Ascending aorta (tissue), 2 donors: ENCODE data around the gene BABAM2. TPM values are rescaled to one million over a fixed set of nuclear protein-coding genes. Genes with fewer than 3 reads are reported as not detected.
A peak's percentile ranks its signal among the peaks of the same experiment; 100 is the strongest.

Experiments used
- DNase-seq, 2 donors: peaks; one replicate each; pipeline ENCODE4 v3.0.0-alpha.2; 2019; ENCODE audit warnings: low spot score in 2 of 2
- H3K27ac ChIP-seq, 2 donors: fragments of 200-600 bp; sonication (generic); one replicate each; pipeline ENCODE4 v1.5.1; 2016 to 2017; ENCODE audit warnings: mild to moderate bottlenecking in 1 of 2
- H3K27me3 ChIP-seq: fragments of 200-600 bp; sonication (generic); one replicate; pipeline ENCODE4 v1.5.1; 2017
- H3K36me3 ChIP-seq, 2 donors: fragments of 200-600 bp; sonication (generic); one replicate each; pipeline ENCODE4 v1.5.1; 2016
- H3K4me1 ChIP-seq, 2 donors: fragments of 200-600 bp; sonication (generic); one replicate each; pipeline ENCODE4 v1.5.1; 2016 to 2017; ENCODE audit warnings: mild to moderate bottlenecking in 1 of 2
- H3K4me3 ChIP-seq, 2 donors: fragments of 200-600 bp; sonication (generic); one replicate each; pipeline ENCODE4 v1.5.1; 2016 to 2017; ENCODE audit warnings: mild to moderate bottlenecking in 1 of 2
- H3K9me3 ChIP-seq, 2 donors: fragments of 200-600 bp; sonication (generic); one replicate each; pipeline ENCODE4 v1.5.1; 2016
- CTCF ChIP-seq, 3 experiments: fragments of 200-600 bp in 2 of 3; fragments of 450-650 bp in 1 of 3; sonication (generic) in 2 of 3; IDR thresholded peaks; one replicate each; pipeline ENCODE4 v1.5.1; 2016 to 2019; ENCODE audit warnings: antibody characterized with exemption in 3 of 3, mild to moderate bottlenecking in 1 of 3, moderate library complexity in 1 of 3
- intact Hi-C: fragments of 100-400 bp; cut with DNase I; formaldehyde crosslinking; loops from one replicate; pipeline ENCODE4 v1.15.1; 2023
- total RNA-seq: library from RNA; depleted of rRNA; stranded (reverse); fragments of >200 nt; gene quantifications from one replicate; pipeline ENCODE4 v1.1.0, GENCODE V29; 2016

The BABAM2 gene
- total RNA-seq, 1 donor from 2014 or later: 19.6 TPM

DNA sequence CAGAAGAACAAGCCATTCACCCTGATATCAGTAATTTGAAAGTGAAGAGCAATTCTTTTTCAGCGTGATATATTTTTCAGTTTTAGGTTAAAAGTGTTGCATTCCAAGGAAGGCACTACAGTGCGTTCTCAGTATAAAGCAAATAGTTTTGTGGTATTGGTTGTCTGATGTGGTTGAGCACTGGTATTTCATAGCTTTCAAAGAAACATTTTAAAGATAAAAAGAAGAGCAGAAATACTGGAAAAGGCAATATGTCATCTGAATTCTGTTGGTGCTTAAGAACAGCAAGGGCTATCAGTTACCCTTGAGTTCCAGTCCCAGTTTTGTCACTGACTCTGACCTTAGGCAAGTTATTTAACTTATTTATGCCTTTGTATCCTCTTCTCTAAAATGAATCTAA is 191.6 kb downstream of the BABAM2 start:
- intact Hi-C loops: no loop called here
- Histone ChIP-seq H3K27ac (peak overlapping the region in 1 of 2 donors; percentile 87), H3K36me3 (no peaks in the 10 kb centered on the region), H3K27me3 (no peaks in the 10 kb centered on the region), H3K4me1 (peaks cover 0 to 19% of the 10 kb centered on the region in 2 donors), H3K4me3 (no peak overlapping the region), H3K9me3 (no peaks in the 10 kb centered on the region)
- TF ChIP-seq CTCF (IDR thresholded peaks at IDR 0.05): no peak
- DNase-seq: no peak

DNA sequence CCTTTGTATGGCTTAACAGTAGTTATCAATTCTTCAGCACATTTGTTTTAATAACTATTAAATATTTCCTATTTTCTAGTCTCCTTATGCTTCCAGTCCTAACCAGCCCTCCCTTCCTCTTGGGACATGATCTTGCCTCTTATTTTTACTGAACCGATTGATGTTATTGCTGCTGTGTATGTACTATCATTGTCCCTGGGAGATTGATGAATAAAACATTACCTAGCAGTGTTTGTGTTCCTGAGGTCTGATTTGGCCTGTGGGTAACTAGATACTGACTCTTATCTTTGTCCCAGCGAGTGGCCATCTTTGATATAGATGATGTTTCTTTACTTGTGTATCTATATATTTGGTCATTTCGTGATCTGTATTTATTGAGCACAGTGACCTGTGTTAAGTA is 192.9 kb downstream of the BABAM2 start:
- H3K9me3 ChIP-seq: no peaks in the 10 kb centered on the region
- H3K27me3 ChIP-seq: no peaks in the 10 kb centered on the region
- H3K36me3 ChIP-seq: no peaks in the 10 kb centered on the region
- H3K4me3 ChIP-seq: no peak overlapping the region
- no peak overlapping the region for H3K27ac ChIP-seq
- intact Hi-C loops: no loop called here
- DNase-seq: no peak
- H3K4me1 ChIP-seq: peaks cover 0 to 19% of the 10 kb centered on the region in 2 donors
- TF ChIP-seq CTCF (IDR thresholded peaks at IDR 0.05): no peak

GRCh38 chr2:28084564-28084963 is 194.0 kb downstream of the BABAM2 start:
- intact Hi-C loops: no loop called here
- Histone ChIP-seq H3K27ac (no peak overlapping the region), H3K4me1 (peaks cover 0 to 19% of the 10 kb centered on the region in 2 donors), H3K9me3 (no peaks in the 10 kb centered on the region), H3K27me3 (no peaks in the 10 kb centered on the region), H3K36me3 (no peaks in the 10 kb centered on the region), H3K4me3 (no peak overlapping the region)
- DNase-seq: no peak
- no peak for TF ChIP-seq CTCF (IDR thresholded peaks at IDR 0.05)

DNA sequence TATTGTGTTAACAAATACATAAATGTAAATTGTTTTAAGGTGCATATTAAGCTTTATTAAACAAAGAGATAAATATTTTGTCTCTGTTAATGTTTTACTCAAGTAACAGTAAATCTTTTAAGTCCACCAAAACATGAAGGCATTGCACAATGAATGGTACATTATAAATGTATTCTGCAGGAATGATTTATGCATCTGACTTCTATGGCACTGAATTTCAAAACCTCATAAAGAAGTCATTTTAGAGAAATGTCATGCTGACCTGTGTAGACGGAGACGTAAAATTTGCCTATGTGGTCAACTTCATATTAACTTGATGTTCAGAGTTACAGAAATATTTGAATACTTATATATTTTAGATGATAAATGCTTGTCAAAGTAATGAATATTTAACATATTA is 194.7 kb downstream of the BABAM2 start:
- H3K36me3 ChIP-seq: no peaks in the 10 kb centered on the region
- H3K27ac ChIP-seq: no peak overlapping the region
- H3K4me3 ChIP-seq: no peak overlapping the region
- no peak for DNase-seq
- intact Hi-C loops: no loop called here
- no peaks in the 10 kb centered on the region for H3K9me3 ChIP-seq
- TF ChIP-seq CTCF (IDR thresholded peaks at IDR 0.05): no peak
- peaks cover 0 to 14% of the 10 kb centered on the region in 2 donors for H3K4me1 ChIP-seq
- no peaks in the 10 kb centered on the region for H3K27me3 ChIP-seq

- no peaks in the 10 kb centered on the region for H3K9me3 ChIP-seq
- TF ChIP-seq CTCF (IDR thresholded peaks at IDR 0.05): no peak
- intact Hi-C loops: no loop called here
- no peak for DNase-seq
- H3K36me3 ChIP-seq: no peaks in the 10 kb centered on the region
- H3K4me3 ChIP-seq: no peak overlapping the region
- H3K27me3 ChIP-seq: no peaks in the 10 kb centered on the region
- no peak overlapping the region for H3K27ac ChIP-seq
- H3K4me1 ChIP-seq: peaks cover 0 to 3% of the 10 kb centered on the region in 2 donors
These were observed 196.1 kb downstream of the BABAM2 start for GRCh38 chr2:28086611-28087010.

- no peak overlapping the region for H3K27ac ChIP-seq
- TF ChIP-seq CTCF (IDR thresholded peaks at IDR 0.05): no peak
- intact Hi-C loops: no loop called here
- no peaks in the 10 kb centered on the region for H3K27me3 ChIP-seq
- no peaks in the 10 kb centered on the region for H3K9me3 ChIP-seq
- H3K4me1 ChIP-seq: no peaks in the 10 kb centered on the region
- no peaks in the 10 kb centered on the region for H3K36me3 ChIP-seq
- H3K4me3 ChIP-seq: no peak overlapping the region
- DNase-seq: no peak
These were observed 198.4 kb downstream of the BABAM2 start for GRCh38 chr2:28088970-28089369.
